Upper lobe of right lung (tissue), 1 donor: ENCODE data around the gene RIPOR2. TPM values are rescaled to one million over a fixed set of nuclear protein-coding genes. Genes with fewer than 3 reads are reported as not detected.
"Not testable (repeated sequence)": the region's sequence is repeated elsewhere in the genome, so short reads cannot be mapped to it uniquely, and the experiment has no call there.

ENCODE experiments used
- ATAC-seq: fragments of 200-7000 bp; cut with Tn5 transposase; one replicate; pipeline ENCODE4 v1.9.1; 2020; ENCODE audit warnings: mild to moderate bottlenecking, moderate library complexity
- DNase-seq: peaks from one replicate; pipeline ENCODE4 v3.0.0-alpha.2; 2020
- H3K27ac ChIP-seq: fragments of 200-600 bp; one replicate; pipeline ENCODE4 v1.8.0; 2022
- H3K27me3 ChIP-seq: fragments of 200-600 bp; one replicate; pipeline ENCODE4 v1.8.0; 2022; ENCODE audit warnings: mild to moderate bottlenecking
- H3K36me3 ChIP-seq: fragments of 200-600 bp; one replicate; pipeline ENCODE4 v1.8.0; 2022
- H3K4me1 ChIP-seq: fragments of 200-600 bp; one replicate; pipeline ENCODE4 v1.8.0; 2022
- H3K4me3 ChIP-seq: fragments of 200-600 bp; one replicate; pipeline ENCODE4 v1.8.0; 2022; ENCODE audit warnings: mild to moderate bottlenecking
- H3K9me3 ChIP-seq: fragments of 200-600 bp; one replicate; pipeline ENCODE4 v1.8.0; 2022
- intact Hi-C: fragments of 100-400 bp; cut with DNase I; formaldehyde crosslinking; loops from one replicate; pipeline ENCODE4 v1.11.0; 2022
- total RNA-seq: library from RNA; stranded (reverse); fragmentation: NEBNext Ultra II Directional; extraction: Animal tissue kit (Norgen Biotek cat#: 25700); gene quantifications from one replicate; pipeline ENCODE4 v1.2.1, GENCODE V29; 2021
- TF ChIP-seq, protein P1 (sequence below): fragments of 200-600 bp; IDR thresholded peaks from one replicate; pipeline ENCODE4 v1.8.0; 2022; ENCODE audit warnings: antibody characterized with exemption
- donor health status: DM: no; HTN: yes; CAD: no; lungs with severe emphysema.

RIPOR2 gene
- total RNA-seq, 1 donor from 2014 or later = 25.6 TPM

- H3K4me3 ChIP-seq = no peak overlapping the region
- H3K4me1 ChIP-seq = no peaks in the 10 kb centered on the region
- H3K27ac ChIP-seq = no peak overlapping the region
- DNase-seq (no peak), ATAC-seq (no peak)
- intact Hi-C loops = no loop called here
- TF ChIP-seq, protein P1, sequence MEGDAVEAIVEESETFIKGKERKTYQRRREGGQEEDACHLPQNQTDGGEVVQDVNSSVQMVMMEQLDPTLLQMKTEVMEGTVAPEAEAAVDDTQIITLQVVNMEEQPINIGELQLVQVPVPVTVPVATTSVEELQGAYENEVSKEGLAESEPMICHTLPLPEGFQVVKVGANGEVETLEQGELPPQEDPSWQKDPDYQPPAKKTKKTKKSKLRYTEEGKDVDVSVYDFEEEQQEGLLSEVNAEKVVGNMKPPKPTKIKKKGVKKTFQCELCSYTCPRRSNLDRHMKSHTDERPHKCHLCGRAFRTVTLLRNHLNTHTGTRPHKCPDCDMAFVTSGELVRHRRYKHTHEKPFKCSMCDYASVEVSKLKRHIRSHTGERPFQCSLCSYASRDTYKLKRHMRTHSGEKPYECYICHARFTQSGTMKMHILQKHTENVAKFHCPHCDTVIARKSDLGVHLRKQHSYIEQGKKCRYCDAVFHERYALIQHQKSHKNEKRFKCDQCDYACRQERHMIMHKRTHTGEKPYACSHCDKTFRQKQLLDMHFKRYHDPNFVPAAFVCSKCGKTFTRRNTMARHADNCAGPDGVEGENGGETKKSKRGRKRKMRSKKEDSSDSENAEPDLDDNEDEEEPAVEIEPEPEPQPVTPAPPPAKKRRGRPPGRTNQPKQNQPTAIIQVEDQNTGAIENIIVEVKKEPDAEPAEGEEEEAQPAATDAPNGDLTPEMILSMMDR = no peak
- no peaks in the 10 kb centered on the region for H3K36me3 ChIP-seq
- H3K9me3 ChIP-seq = no peaks in the 10 kb centered on the region
- no peaks in the 10 kb centered on the region for H3K27me3 ChIP-seq
Observed at GRCh38 chr6:24918641-24919055, 17.1 kb downstream of the RIPOR2 start.

- H3K9me3 ChIP-seq = no peaks in the 10 kb centered on the region
- intact Hi-C loops = no loop called here
- TF ChIP-seq, protein P1 = no peak
- no peak for ATAC-seq
- no peaks in the 10 kb centered on the region for H3K27me3 ChIP-seq
- H3K36me3 ChIP-seq = no peaks in the 10 kb centered on the region
- no peak for DNase-seq
- H3K27ac ChIP-seq = no peak overlapping the region
- H3K4me3 ChIP-seq = no peak overlapping the region
- peaks cover 7% of the 10 kb centered on the region for H3K4me1 ChIP-seq
Observed at GRCh38 chr6:24916496-24916895, 19.3 kb downstream of the RIPOR2 start.

DNA sequence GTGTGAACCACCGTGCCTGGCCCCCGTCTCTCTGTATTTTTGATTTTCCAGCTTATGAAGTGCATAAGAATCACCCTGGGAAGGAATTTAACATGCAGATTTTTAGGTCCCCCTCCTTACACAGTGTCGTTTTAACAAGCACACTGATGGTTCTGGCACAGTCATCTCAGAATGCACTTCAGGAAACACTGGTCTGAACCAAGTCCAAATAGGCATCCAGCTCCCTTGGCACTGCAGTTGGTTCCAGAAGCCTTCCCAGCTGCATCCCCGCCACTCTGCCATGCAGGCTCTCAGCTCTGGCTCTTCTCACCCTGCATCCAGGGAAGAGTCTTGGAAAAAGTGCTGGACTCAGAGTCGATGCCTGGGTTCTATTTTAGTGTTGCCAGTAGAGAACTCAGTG lies 20.1 kb downstream of the RIPOR2 start:
- Histone ChIP-seq H3K4me1 (peaks cover 10% of the 10 kb centered on the region), H3K4me3 (no peak overlapping the region), H3K36me3 (no peaks in the 10 kb centered on the region), H3K9me3 (no peaks in the 10 kb centered on the region), H3K27me3 (no peaks in the 10 kb centered on the region), H3K27ac (no peak overlapping the region)
- intact Hi-C loops = no loop called here
- DNase-seq (no peak), ATAC-seq (no peak)
- TF ChIP-seq, protein P1 = no peak

DNA sequence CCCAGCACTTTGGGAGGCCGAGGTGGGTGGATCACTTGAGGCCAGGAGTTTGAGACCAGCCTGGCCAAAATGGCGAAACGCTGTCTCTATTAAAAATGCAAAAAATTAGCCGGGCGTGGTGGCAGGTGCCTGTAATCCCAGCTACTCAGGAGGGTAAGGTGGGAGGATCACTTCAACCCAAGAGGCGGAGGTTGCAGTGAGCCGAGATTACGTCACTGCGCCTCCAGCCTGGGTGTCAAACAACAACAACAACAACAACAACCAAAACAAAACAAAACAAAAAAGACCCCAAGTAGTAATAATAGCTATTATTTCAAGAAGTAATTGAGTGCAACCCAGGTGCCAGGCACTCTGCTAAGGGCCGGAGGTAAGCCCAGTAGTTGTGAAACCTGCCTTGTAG lies 21.7 kb downstream of the RIPOR2 start:
- DNase-seq, H3K4me3 ChIP-seq, H3K9me3 ChIP-seq, H3K27ac ChIP-seq, intact Hi-C loops, H3K36me3 ChIP-seq, H3K27me3 ChIP-seq, ATAC-seq: not testable (repeated sequence)
- peaks cover 23% of the 10 kb centered on the region for H3K4me1 ChIP-seq

DNA sequence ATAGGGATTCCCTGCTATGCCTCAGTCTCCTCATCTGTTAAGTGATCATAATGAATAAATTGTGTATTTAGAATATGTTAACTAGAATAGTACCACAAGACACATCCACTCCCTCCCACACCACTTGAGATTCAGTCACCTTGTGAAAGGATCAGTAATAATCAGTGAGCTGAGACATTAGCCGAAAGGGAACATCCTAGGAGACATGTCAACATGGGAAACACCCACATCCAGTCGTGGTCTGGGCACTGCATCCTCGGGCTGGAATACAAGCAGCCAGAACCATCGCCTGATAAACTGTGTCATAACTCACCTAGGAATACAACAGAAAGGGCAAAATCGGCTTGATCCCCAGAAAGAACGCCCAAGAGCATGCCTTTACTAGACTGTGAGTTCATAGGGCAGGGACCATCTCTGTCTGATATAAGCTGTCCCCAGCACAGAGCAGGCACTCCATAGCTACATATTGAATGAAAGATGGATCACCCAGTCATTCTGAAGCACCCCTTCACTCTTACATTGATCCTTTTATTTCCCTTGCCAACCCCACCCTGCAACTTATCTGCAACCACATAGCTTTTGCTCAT lies 23.9 kb downstream of the RIPOR2 start:
- no peak for ATAC-seq
- Histone ChIP-seq H3K27me3 (no peaks in the 10 kb centered on the region), H3K36me3 (no peaks in the 10 kb centered on the region), H3K4me3 (peak overlapping the region; percentile 61), H3K9me3 (no peaks in the 10 kb centered on the region), H3K4me1 (peaks cover 27% of the 10 kb centered on the region), H3K27ac (no peak overlapping the region)
- intact Hi-C loops = no loop called here
- TF ChIP-seq, protein P1 = no peak
- DNase-seq = no peak

DNA sequence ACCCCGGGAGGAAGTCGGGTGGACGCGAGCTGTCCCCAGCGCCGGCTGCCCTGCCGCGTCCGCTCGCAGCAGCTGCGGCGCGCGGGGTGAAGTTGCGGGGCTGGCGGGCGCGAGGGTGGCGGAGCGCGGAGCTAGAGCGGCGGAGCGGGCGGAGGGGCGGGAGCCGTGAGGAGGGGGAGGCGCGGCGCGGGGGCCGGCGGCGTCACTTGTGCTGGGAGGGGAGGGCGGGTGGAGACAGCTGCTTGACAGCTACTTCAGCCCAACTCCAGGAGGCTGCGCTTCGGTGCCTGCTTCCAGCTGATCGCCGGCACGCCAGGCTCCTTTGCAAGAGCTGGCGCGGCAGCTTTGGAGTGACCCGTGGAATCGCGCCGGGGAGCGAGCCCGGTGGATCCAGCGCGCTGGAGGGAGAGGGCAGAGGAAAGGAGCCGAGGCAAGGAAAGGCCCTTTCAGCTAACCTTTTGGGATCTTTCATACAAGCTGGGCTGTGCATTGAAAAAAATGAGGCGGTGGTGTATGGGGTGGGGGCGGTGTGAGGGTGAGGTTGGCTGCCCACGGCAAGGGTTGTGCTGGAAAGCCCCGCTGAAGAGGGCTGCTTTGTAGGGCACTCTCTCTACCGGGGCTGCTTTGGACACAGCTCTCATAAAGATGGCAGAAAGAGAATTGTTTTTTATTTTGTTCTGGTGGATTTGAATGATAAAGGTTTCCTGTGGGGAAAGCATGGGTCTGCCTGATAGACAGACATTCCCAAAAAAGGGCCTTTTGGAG lies 24.6 kb downstream of the RIPOR2 start:
- ATAC-seq = peak; percentile 84
- Histone ChIP-seq H3K4me3 (peak overlapping the region; percentile 61), H3K27me3 (no peaks in the 10 kb centered on the region), H3K9me3 (no peaks in the 10 kb centered on the region), H3K27ac (peak overlapping the region; percentile 47), H3K4me1 (peaks cover 27% of the 10 kb centered on the region), H3K36me3 (no peaks in the 10 kb centered on the region)
- intact Hi-C loops = no loop called here
- TF ChIP-seq, protein P1 = no peak
- DNase-seq = peak; percentile 84
